ENCODE results near the gene RTP4.

Gene RTP4, protein sequence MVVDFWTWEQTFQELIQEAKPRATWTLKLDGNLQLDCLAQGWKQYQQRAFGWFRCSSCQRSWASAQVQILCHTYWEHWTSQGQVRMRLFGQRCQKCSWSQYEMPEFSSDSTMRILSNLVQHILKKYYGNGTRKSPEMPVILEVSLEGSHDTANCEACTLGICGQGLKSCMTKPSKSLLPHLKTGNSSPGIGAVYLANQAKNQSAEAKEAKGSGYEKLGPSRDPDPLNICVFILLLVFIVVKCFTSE

DNA sequence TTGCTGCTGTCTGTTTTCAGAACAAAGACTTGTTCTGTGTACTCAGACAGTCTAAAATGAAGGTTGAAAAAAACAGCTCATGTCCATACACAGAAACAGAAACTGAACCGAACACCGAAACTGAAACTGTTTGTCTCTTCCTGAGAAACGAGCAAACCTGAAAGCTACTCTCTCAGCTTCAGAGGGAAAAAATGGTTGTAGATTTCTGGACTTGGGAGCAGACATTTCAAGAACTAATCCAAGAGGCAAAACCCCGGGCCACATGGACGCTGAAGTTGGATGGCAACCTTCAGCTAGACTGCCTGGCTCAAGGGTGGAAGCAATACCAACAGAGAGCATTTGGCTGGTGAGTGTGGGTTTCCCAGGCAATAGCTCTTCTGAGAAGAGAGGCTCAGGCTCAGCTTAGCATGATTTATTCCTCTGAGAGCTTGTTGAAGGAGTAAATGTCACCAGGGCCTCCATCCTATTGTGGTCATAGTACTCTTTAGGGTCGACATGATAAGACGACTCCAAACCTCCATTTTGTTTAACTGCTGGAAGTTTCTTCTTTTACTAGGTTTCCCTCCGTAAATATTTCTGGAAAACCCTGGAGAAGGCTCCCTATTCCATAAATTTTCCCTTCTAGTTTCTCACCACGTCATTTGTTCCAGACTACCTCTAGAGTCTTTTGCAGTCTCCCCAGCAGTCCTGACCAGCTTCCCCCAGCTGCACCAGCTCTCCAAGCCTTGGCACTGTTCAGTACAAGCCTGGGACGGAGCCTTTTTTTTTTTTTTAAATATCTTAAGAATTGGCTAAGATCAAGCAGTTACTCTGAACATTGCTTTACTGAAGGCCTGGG lies at the start of gene RTP4:
TSS of gene RTP4 (plus strand) at position 135 of the 838 bp plus-strand sequence. CDS start at position 192, 57 bp downstream.
- DNase-seq (ENCODE audit: low read depth in 2 of 2) = peak; percentile 56 to 65
- H3K4me3 ChIP-seq (replicated peaks in 1 of 2; ENCODE audit: low read depth in 2 of 2, low read length in 2 of 2) = peak within 1 kb of the TSS; percentile 21 to 52
- TF ChIP-seq, protein P1, sequence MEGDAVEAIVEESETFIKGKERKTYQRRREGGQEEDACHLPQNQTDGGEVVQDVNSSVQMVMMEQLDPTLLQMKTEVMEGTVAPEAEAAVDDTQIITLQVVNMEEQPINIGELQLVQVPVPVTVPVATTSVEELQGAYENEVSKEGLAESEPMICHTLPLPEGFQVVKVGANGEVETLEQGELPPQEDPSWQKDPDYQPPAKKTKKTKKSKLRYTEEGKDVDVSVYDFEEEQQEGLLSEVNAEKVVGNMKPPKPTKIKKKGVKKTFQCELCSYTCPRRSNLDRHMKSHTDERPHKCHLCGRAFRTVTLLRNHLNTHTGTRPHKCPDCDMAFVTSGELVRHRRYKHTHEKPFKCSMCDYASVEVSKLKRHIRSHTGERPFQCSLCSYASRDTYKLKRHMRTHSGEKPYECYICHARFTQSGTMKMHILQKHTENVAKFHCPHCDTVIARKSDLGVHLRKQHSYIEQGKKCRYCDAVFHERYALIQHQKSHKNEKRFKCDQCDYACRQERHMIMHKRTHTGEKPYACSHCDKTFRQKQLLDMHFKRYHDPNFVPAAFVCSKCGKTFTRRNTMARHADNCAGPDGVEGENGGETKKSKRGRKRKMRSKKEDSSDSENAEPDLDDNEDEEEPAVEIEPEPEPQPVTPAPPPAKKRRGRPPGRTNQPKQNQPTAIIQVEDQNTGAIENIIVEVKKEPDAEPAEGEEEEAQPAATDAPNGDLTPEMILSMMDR (IDR thresholded peaks at IDR 0.05; ENCODE audit: low read depth, low read length) = no peak

DNA sequence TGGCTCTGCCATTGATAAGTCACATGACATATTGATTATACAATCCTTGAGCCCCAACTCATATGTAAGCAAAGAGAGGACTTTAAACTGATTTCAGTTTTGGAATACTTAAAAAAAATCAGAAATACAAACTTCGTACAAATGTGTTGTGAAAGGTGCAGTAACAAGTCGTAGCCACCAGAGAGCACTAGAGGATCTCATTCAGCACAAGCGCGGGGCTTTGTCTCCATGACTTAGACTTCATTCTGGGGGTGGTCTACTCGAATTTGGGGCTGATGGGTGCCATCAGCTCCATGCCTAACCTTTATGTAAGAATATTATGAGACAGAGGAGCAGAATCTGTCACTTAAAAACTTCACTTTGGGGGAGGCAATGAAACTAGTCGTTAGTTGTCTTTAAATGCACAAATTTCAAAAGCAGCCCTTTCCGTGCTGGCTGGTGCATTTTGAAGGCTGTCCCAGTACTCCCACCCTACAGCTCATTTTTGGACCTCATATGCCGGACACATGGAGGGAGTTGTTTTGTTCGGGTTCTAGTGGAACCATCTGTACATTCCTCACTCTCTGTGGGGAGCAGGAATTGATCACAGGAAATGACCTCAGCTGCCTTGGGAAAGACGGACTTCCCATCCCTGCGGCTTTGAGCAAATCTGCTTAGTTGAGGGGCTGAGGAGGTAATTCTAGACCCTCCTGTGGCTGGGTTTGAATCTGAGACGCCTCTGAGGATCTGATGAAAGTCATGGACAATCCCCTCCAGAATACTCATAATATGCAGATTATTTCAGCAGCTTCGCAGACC lies 49.2 kb upstream of the RTP4 start:
- TF ChIP-seq, protein P1 (IDR thresholded peaks at IDR 0.05; ENCODE audit: low read depth, low read length) = peak; percentile 84
- peak overlapping the region; percentile 0 to 44 for H3K4me3 ChIP-seq (replicated peaks in 1 of 2; ENCODE audit: low read depth in 2 of 2, low read length in 2 of 2)
- DNase-seq (ENCODE audit: low read depth in 2 of 2) = peak; percentile 79 to 82

DNA sequence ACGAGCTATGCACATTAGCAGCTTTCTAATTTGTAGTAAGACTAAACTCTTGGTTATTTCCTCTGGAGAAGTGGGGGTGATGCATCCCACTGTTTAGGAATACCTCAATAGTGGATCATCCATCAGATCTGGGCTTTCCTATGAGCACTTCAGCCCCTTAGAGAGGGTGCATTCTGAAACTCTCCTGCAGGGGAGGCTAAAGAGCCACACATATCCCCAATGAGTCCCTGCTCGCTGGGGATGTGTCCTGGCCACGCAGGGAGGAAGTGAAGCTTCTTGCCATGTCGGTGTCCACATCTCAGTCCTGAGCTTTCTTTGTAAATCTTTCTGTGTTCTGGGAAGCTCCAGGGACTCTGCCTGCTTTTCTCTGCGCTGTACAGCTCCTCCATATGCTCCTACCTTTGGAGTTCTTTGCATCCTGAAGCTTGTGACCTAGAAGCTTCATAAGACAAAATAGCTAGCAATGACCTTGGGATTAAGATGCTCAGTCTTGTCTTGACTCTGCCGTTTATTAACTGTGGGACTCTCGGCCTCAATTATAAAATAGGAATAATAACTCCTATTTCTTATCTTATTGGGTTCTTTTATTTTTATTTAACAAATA lies 48.4 kb upstream of the RTP4 start:
- H3K4me3 ChIP-seq (replicated peaks in 1 of 2; ENCODE audit: low read depth in 2 of 2, low read length in 2 of 2) = no peak overlapping the region
- peak; percentile 74 to 85 for DNase-seq (ENCODE audit: low read depth in 2 of 2)
- TF ChIP-seq, protein P1 (IDR thresholded peaks at IDR 0.05; ENCODE audit: low read depth, low read length) = peak; percentile 97

DNA sequence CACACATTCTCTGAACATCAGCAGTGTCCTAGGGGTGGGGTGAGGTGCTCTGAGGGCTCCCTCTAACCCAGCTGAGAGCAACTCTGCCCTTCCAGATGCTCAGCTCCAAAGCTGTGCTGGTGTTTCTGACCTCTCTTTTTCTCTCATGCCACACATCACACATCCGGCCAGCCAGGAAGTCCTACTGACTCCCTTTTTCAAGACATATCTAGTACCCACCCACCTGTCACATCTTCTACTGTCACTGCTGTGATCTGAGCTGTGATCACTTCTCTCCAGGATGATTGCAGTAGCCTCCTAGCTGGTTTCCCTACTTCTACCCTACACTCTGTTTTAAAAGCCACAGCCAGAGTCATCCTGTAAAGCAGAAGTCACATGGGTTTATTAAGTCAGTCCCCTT lies 46.4 kb upstream of the RTP4 start:
- DNase-seq (ENCODE audit: low read depth in 2 of 2) = no peak
- TF ChIP-seq, protein P1 (IDR thresholded peaks at IDR 0.05; ENCODE audit: low read depth, low read length) = no peak
- no peak overlapping the region for H3K4me3 ChIP-seq (replicated peaks in 1 of 2; ENCODE audit: low read depth in 2 of 2, low read length in 2 of 2)

DNA sequence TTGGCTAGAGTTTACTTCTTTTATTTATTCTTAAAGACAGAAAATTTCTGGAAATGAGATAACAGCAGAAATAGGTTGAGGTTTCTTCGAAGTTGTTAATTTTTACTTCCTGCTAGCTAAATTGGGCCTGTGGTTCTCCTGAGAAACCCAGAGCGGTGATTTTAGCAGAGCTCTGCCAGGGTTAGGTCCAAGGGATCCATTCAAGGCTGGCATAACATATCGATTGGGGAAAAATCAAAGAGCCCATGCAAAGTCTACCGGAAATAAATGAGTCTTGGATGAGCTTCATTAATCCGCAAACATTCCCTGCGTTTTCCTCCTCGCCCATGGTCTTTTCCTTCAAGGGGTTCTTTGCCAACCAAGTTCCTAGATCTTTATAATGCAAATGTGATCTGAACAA lies 45.9 kb upstream of the RTP4 start:
- no peak overlapping the region for H3K4me3 ChIP-seq (replicated peaks in 1 of 2; ENCODE audit: low read depth in 2 of 2, low read length in 2 of 2)
- no peak for DNase-seq (ENCODE audit: low read depth in 2 of 2)
- TF ChIP-seq, protein P1 (IDR thresholded peaks at IDR 0.05; ENCODE audit: low read depth, low read length) = no peak

DNA sequence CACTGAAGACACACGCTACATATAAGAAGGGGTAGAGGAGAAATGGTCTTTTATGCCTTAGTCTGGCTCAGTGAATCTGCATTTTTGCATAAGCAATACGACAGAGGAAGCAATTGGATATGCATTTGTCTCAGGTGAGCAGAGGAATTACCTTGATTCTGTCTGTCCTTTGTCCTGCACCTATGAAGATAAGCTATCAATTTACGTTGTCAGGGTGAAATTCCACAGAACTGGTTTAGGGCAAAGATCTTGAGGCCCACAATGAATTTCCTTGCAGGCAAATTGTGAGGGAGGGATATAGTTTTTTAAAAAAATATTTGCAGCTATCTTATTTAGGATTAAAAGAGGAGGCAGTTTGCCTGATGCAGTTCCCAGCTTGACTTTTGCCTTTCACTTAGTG lies 45.1 kb upstream of the RTP4 start:
- H3K4me3 ChIP-seq (replicated peaks in 1 of 2; ENCODE audit: low read depth in 2 of 2, low read length in 2 of 2) = no peak overlapping the region
- TF ChIP-seq, protein P1 (IDR thresholded peaks at IDR 0.05; ENCODE audit: low read depth, low read length) = no peak
- no peak for DNase-seq (ENCODE audit: low read depth in 2 of 2)

All from cardiac fibroblast (primary cell).